ENCODE results near the gene SOX4. TPM values are rescaled to one million over a fixed set of nuclear protein-coding genes. Genes with fewer than 3 reads are reported as not detected.

Gene SOX4
- total RNA-seq, 2 donors from 2014 or later: 0.89 to 4.2 TPM

- DNase-seq (ENCODE audit: low spot score in 2 of 2): no peak
- H3K9me3 Mint-ChIP-seq: peaks cover 0 to 7% of the 10 kb centered on the region in 2 donors
- H3K36me3 Mint-ChIP-seq: no peaks in the 10 kb centered on the region
- no peak for ATAC-seq
- no peak overlapping the region for H3K27ac Mint-ChIP-seq
Measured at GRCh38 chr6:21634582-21634981, 41.0 kb downstream of the SOX4 start.

- Mint-ChIP-seq H3K9me3 (peaks cover 0 to 4% of the 10 kb centered on the region in 2 donors), H3K27ac (no peak overlapping the region), H3K36me3 (no peaks in the 10 kb centered on the region)
- ATAC-seq (no peak), DNase-seq (ENCODE audit: low spot score in 2 of 2) (no peak)
Measured at GRCh38 chr6:21636876-21637275, 43.3 kb downstream of the SOX4 start.

GRCh38 chr6:21639316-21639715 lies 45.8 kb downstream of the SOX4 start:
- no peak for DNase-seq (ENCODE audit: low spot score in 2 of 2)
- no peaks in the 10 kb centered on the region for H3K36me3 Mint-ChIP-seq

More at GRCh38 chr6:21639316-21639715, 45.8 kb downstream of the SOX4 start:
- Mint-ChIP-seq H3K27ac (no peak overlapping the region), H3K9me3 (peaks cover 0 to 4% of the 10 kb centered on the region in 2 donors)
- no peak for ATAC-seq
